NCI-H2029 treated with DMSO at 0.1 percent for 48 hours (cell line): ENCODE measurements around the gene DBI.
A peak's percentile ranks its signal among the peaks of the same experiment; 100 is the strongest.
"Not testable (repeated sequence)": the region's sequence is repeated elsewhere in the genome, so short reads cannot be mapped to it uniquely, and the experiment has no call there.

Experiments
- DNase-seq: peaks from one replicate; lab custom pipeline; 2025; lab: John Stamatoyannopoulos, UW

The DBI gene

DNA sequence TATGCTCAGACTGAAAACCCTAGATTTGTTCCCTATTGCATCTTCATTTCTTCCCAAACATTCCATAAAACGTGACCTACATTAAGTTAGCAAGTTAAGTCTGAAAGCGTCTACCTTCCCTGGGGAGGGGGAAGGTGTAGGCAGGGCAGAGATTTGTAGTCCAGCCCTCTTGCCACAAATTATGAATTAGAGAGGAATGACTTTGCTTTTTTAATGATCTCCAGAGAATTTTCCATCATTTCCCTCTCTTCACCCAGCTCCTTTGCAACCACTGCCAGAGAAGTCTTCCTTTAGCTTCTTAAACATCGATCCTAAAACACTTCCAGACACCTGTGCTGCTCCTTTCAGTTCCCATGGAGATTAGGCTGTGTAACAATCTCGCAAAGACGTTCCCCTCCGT, 1.3 kb upstream of the DBI start:
- no peak for DNase-seq

DNA sequence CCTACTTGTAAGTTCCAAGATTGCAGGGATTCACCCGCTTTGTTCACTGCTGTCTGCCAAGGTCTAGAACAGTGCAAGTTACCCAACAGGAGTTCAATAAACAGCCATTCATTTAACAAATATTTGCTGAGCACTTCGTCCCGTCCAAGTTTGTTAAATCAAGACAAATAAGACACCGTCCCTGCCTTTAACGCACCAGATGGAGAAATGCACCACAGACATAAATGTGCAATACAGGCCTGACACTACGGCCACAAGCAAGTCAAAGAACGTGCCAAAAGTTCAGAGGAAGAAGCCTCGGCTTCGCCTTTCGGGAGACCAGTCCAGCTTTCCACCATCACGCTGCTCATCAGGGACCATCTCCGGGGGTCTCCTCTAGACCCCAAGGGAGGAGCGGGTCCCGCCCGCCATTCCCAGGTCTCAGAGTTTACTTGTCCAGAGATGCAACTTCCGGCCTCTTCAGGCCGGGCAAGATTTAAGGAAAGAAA, 572 bp upstream of the DBI start:
- no peak for DNase-seq

DNA sequence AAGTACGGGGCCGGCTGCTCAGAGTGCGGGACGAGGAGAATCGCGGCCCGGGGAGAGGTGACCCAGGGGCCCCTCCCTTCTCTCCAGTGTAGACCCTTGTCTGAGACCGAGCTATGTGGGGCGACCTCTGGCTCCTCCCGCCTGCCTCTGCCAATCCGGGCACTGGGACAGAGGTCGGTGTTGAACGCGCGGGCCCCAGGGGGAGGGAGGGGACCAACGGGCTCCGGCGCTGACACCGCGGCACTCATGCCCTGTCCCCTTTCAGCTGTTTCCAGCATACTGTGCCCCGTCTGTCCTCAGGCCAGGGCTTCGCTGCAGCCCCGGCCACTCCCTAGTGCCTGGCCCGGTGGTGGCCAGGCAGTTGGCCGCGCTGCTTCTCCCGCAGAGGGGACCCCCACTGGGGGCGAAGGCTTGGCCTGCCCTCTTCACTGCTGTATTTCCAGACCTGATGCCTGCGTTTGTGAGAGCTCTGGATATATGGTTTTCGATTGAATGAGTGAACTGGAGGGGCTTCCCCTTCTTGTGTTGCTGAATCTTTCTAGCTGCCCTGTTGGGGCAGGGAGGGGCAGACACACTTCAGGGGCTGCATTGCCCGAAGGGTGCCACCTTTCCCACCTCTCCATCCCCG, 809 bp downstream of the DBI start:
- DNase-seq: no peak

DNA sequence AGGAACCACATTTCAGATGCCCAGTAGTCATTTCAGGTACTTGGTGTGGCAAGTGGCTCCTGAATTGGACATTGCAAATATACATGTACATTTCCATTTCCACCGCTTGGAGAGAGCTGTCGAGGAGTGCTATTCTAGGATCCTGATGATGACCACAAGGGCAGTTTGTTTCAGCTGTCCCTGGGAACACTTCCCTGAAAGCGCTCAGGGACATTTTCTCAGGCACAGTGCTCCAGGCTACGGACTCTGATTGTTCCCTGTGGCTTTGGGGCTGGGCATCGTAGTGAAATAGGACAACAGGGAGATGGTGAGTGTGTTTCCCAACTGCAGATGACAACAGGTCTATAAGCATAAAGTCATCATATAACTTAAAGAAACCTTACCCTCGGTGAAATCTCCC, 3.1 kb downstream of the DBI start:
- DNase-seq: no peak

DNA sequence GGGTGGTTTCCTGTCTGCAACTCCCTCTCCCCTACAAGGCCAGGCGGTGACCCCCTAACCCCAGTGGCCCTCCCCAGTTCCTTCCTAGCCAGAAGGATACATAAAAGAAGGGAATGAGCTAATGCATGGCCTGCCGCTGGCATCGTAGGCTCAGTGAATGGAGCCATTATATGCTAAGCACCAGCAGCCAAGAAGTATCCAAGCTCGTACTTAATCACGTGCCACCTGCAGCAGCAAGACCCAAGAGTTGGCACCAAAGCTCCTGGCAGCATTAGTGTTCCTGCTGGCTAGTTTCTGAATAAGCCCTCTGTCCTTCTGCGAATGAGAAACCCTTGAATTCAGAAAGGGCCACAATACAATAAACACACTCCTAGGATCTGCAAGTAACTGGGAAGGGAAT, 4.3 kb downstream of the DBI start:
- DNase-seq: no peak

DNA sequence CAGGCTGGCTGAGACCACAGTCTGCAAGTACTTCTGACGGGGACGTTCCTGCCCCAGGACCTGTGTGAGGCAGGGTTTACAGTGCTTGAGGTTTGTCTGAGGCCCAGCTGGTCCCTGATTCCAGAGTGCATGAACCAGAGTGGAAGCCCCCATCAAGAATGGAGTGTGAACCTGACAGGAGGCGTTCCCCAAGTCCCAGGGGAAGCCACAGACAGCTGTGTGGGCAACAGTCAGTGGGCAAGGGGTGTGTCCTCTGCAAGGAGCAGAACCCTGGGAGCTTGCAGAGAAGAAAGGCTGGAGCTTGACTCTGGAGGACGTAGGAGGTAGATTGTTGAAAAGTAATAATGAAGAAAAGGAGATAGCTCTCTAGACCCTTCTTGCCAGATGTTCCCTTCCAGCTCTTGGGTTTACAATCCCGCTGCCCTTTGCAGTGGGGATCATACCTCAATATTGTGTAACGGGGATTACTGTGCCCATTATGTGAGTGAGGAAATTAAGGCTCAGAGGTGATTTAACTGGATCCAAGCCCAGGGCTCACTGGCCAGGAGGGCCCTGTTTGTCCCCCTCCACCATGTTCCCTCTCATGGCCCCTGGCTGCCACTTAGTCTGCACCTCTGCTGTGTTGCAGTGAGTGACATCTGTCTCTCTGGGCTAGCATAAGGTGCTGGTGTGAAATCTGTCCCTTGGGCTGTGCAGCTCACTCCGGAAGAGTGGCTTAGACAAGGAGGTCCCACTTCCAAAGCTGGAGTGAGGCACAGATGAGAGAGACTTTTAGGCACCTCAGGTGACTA, 6.2 kb downstream of the DBI start:
- DNase-seq: no peak

DNA sequence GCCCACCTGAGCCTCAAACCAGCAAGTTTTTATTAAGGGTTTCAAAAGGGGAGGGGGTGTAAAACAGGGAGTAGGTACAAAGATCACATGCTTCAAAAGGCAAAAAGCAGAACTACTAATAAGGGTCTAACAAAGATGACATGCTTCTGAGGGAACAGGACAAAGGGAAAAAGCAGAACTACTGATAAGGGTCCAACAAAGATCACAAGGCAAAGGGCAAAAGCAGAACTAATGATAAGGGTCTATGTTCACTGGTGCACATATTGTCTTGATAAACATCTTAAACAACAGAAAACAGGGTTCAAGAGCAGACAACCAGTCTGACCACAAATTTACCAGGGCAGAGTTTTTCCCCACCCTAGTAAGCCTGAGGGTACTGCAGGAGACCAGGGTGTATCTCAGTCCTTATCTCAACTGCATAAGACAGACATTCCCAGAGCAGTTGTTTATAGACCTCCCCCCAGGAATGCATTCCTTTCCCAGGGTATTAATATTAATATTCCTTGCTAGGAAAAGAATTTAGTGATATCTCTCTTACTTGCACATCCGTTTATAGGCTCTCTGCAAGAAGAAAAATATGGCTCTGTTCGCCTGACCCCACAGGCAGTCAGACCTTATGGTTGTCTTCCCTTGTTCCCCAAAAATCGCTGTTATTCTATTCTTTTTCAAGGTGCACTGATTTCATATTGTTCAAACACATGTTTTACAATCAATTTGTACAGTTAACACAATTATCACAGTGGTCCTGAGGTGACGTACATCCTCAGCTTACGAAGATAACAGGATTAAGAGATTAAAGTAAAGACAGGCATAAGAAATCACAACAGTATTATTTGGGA, 7.3 kb downstream of the DBI start:
- not testable (repeated sequence) for DNase-seq

DNA sequence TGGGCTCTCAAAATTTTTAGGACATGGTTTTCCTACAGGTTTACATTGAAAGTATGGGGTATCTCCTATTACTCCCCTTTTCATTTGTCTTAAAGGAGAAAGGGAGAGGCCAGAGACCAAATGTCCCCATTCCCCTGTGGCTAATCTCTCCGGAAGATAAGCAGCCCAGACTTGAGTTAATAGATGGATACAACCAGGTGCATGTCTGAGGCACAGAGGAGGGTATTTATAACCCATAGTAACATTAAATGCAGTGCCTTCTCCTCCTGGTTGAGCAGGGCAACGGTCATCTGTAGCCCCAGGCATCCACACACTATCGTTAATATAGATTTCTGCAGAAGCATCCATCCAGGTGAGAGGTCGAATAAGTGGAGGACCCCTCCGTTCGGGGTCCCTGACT, 9.6 kb downstream of the DBI start:
- not testable (repeated sequence) for DNase-seq

DNA sequence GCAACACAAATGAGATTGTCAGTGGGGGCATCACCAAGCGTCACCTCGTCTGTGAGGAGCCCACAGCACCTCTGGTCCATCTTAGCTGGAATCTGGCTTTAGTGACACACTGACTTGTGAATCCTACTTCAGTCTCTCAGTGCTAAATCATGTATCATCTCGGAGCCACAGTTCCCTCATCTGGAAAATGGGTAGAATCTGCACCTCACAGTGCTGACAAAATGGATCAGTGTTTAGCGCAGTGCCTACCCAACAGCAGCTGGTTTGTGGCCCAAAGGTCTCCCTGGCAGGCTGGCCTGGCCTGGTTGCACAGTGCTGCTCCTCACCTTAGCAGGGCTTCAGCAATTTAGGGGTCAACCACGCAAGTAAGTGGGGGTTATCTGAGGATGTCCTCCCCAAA, 10.0 kb downstream of the DBI start:
- no peak for DNase-seq

DNA sequence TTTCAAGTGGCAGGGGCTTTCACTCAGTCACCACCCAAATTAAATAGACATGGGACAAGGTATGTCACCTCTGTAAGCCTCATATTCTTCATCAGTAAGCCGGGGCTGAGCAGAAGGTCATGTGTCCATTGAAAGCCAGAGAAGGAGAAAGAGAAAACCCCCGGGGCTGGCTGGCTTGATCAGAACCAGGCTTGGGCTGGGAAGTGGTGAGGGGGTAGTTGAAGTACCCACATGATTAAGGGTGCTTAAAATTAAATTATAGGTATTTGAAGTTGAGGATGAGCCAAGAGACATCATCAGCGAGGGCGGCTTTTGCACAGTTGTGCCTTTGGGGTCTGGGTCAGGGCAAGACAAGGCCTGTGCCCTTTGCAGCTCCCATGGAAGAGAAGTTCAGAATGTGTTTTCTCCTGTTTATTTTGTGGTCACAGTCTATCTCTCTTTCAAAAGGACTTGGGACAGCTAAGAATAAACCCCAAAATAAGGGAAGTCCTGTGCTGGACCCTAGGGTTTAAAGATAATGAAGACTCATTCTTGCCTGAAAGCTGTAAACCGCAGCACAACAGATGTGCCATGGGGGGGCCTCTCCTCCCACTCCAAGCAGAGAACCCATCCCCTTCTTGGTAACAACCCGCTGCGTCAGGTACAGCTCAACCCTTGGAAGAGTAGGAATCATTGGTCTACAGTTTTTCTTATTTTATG, 10.7 kb downstream of the DBI start:
- DNase-seq: no peak

DNA sequence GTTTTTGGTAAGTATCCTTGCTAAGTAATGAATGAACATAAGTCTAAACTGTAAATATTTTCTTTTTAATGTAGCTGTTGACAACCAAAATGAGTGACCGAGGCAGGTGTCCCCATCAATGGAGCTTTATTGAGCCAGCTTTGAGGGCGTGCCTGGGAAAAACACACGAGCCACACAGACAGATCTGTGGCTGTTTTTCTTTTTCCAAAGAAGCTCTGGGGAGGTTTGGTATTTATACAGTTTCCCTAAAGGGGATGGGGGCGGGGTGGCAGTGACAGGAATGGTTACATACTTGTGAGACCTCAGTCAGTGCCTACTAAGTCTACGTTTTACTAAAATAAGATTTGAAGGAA, 11.2 kb downstream of the DBI start:
- DNase-seq: no peak

DNA sequence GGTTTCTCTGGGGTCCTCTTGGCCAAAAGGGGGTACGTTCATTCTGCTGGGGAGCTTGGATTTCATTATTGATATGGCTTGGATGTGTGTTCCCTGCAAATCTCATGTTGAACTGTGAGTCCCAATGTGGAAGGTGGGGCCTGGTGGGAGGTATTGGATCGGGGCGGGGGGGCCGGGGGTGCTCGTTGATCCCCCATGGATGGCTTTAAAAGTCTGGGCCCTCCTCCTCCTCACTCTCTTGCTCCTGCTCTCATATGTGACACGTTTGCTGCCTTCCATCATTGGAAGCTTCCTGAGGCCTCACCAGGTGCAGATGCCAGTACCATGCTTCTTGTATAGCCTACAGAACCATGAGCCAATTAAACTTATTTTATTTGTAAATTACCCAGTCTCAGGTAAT, 11.8 kb downstream of the DBI start:
- no peak for DNase-seq

DNA sequence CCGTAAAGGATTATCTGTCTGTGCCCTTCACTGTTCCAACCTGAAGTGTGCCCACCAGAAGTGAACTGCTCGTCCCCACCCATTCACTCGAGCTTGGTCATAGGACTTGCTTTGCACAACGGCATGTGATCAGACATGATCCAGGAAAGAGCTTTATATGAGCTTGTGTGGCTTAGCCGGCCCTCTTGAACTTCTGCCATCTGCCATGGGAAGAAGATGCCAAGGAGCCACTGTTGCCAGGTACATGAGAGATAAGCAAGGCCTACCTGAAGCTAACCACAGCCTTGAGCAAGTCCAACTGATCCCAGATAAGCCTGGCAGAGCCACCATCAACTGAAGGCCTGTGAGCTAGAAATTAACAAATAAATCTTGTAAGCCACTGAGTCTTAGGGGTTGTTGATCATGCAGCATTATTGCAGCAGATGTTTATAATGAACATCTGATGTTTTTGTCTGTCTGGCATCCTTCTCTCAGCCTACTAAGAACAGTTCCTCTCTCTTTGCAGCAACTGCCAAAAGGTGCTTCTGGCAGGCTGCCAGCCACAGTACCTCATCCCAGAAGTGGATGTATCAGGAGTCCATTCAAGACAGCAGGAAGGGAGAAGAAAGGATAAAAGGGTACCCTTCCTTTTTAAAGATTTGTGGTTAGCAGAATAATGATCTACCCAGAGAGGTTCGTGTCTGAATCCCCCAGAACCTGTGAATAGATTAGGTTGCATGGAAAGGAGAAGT, 16.8 kb downstream of the DBI start:
- DNase-seq: peak; percentile 11

DNA sequence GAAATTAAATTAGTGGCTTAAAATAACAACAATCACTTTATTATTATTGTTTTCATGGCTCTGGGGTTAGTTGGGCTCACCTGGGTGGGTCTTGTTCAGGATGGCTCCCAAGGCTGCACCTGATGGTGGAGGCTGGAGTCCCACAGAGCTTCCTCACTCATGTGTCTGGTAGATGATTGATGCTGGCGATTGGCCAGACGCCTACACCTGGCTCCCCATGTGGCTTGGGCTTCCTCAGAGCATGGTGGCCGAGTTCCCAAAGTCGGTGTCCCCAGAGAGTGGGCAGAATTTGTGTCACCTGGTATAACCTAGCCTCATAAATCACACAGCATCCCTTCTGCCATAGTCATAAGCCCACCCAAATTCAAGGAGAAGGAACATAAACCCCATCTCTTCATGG, 18.2 kb downstream of the DBI start:
- DNase-seq: no peak

DNA sequence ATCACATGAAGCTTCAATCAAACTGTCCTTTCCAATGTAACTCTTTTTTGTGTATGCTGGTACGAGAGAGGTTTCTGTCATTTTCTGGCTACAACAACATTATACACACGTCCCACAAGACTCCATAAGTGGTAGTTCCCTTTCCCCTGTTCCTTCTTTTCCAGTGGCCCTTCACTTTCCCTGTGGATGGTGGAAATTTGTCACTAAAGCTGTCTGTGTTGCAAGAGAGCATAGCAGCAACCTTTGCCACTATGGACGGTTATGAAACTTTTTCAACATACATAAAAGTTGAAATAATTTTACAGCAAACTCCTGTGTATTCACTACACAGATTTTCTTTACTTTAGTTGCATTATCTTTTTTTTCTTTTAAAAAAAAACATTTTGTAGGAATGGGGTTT, 18.7 kb downstream of the DBI start:
- no peak for DNase-seq

DNA sequence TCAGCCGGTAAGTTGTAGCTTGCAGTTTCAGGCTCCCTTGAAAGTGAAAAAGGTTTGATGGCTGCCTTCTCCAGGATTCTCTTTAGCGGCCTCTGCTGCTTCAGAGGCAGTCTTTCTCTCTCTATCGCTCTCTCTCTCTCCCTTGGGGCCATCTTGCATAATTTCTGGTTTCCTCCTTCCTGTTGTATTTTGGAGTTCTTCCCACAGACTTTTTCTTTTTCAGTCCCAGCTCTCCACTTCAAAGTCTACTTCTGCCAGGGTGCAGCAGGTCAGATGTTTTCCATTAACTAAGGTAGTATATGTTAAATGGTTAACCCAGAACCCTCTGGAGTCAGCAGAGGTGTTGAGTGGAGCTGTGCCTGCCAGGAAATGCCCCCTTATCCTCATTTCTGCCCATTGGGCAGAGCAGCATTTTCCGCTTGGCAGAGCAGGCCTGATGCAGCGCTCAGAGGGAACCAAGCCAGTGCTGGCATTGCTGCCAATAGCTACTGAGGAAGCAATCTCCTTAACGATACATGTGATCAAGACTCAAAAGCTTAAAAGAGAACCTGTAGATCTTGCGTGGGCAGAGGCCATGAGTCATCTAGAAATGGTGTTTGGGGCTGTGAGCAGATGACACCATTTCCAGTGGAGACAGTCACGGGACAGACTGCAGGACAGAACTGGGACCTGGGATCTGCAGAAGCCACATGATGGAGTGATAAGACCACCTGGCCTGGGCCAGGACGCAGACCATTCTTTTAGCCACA, 20.8 kb downstream of the DBI start:
- DNase-seq: peak; percentile 9

DNA sequence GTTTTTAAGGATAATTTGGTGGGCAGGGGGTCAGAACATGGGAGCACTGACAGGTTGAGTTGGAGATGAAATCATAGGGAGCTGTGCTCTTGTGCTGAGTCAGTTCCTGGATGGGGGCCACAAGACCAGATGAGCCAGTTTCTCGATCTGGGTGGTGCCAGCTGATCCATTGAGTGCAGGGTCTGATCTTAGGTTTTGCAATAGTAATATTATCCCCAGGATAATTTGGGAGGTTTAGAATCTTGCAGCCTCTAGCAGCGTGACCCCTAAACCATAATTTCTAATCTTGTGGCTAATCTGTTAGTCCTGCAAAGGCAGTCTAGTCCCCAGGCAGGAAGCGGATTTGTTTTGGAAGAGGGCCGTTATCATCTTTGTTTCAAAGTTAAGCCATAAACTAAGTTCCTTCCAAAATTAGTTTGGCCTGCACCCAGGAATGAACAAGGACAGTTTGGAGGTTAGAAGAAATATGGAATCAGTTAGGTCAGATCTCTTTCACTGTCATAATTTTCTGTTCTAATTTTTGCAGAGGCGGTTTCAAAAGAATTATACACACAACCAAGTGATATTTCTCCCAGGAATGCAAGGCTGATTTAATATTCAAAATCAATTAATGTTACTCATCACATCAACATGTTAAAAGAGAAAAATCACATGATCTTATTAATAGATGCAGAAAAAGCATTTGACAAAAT, 23.0 kb downstream of the DBI start:
- no peak for DNase-seq

DNA sequence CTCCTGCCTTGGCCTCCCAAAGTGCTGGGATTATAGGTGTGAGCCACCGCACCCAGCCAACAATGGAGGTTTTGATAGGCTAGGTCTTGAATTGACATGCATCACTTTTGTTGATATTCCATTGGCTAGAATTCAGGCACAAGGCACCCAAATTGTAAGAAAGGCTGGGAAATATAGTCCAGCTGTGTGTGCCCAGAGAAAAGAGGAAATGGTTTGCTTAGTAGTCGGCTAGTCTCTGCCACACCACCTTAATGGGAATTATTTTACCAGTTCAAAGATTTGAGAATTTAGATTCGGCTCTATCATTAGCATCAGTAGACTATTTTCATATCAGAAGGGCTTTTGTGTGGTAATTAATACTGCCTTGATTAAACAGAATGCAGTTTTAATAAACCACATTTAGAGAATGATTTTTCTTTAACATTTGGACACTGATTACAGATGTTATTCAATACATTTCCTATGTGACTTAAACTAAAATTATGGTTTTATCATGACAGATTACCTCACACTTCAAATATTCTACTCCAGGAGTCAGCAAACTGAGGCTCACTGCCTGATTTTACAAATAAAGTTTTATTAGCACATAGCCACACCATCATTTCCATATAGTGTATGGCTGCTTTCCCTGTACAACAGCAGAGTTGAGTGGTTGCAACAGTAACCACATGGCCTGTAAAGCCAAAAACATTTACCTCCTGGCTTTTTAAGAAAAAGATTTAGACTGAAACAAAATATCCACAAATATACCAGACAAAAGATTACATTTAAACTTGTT, 27.4 kb downstream of the DBI start:
- no peak for DNase-seq

DNA sequence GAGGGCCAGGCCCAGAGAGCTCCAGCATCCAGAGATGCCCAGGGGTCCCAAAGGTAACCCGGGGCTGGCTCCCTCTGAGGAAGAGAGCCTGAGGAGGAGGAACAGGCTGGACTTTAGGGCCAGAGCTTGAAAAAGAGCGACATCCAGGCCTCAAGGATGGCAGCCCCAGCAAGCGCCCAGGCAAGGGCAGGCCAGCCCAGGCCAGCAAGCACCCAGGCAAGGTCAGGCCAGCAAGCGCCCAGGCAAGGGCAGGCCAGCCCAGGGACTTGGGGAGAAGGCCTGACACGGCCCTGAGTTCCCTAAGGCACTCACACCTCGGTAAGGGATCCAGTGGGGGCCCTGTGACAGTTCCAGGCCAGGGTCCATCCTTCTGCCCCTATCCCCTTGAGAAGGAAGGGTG, 30.4 kb downstream of the DBI start:
- DNase-seq: no peak

DNA sequence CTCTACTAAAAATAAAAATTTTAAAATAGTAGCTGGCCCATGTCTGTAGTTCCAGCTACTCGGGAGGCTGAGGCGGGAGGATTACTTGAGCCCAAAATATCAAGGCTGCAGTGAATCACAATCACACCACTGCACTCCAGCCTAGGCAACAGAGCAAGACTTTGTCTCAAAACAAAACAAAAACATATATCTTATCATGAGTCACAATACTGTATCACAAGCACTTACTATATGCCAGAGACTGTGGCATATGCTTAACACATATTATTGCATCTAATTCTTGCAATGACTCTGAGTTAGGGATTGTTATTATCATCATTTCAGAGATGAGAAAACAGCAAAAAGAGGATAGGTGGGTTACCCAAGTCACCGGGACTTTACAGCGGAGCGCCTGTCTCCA, 35.3 kb downstream of the DBI start:
- DNase-seq: no peak
